ENCODE results near the gene CDH18. TPM values are rescaled to one million over a fixed set of nuclear protein-coding genes. Genes with fewer than 3 reads are reported as not detected.
"Not testable (repeated sequence)": the region's sequence is repeated elsewhere in the genome, so short reads cannot be mapped to it uniquely, and the experiment has no call there.

Gene CDH18
- total RNA-seq, 1 donor from 2014 or later, result not detected

DNA sequence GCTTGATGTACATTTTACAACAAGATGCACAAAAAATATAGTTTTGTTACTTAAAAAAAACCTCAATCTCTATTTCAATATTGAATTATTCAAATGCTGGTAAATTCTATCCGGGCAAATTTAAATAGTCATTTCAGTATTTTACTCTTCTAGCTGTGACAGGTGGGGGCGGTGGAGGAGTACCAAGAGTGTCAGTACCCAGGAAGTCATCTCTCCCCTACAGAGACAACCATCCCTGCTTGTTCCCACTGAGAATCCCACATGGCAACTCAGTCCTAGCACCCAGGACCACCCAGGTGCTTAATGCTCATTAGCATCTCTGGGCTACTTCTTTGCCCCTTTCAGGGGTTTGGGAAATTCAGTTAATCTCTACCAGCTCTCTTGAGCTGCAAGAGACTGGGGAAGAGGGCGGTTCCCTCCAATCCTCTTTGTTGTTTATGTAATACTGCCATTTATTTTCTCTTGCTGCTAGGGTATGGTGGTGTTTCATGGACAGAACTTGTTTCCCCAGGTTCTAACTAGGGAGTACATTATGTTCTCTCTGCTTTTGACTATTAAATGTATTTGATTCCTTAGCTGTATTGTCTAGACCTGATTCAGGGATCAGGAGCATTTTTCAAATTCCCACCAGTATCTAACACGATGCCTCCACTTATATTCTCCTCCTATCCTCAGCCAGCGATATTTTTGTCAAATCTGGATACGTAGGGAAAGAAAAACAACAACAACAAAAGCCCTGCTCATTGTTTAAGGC lies 122.5 kb downstream of the CDH18 start:
- intact Hi-C loops (cut with micrococcal nuclease), result no loop called here

DNA sequence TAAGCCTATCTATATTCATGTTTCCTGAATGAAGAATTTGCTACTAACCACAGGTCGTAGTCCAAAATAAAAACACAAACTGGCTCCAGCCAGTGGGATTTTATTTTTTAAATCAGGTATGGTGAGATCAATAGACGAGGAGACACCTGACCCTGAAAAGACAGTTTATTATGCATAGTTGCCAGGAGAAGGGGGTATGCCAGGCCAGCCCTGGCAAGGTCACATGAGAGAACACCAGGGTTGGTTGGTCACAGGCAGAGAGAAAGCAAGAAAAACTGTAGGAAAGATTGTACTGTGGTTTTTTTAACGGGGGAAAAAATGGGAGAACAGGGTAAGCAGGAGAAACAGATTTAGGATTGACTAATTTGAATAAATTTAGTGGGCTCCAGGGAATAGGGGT lies 125.3 kb downstream of the CDH18 start:
- intact Hi-C loops (cut with micrococcal nuclease), result no loop called here

DNA sequence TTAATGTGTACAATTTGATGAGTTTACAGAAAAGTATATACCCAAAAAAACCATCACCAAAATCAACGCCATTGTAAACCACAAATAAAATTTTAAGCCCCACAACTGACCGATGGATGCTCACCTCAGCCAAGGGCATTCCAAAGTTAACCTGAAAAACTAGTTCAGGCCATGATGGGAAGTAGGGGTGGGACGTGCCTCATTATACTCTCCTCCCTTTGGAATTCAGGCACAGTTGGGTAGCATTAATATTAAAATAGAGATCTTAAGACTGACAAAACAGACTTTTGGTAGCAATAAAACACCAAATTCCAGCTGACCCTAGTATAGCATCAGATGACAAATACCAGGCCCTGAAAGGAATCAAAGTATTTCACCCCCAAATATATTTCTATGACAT lies 129.0 kb downstream of the CDH18 start:
- intact Hi-C loops (cut with micrococcal nuclease), result no loop called here

GRCh38 chr5:19855931-19856330 lies 132.1 kb downstream of the CDH18 start:
- intact Hi-C loops (cut with micrococcal nuclease), result no loop called here

DNA sequence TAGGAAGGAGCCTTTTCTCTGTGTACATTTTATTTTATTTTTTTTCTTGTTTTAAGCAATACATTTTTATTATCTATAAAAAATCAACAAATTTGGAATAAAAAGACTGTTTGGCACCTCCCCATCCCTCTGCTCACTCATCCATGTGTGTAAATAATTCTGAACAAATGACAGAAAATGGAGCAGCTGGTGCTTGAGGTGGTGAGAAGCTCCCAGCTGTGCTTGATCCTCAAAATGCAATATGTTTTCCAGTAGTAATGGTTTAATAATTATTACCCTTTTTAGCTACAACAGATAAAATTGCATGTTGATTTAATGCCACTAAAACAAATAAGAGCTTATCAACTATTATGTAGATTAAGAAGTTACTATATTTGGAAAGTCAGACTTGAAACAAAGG lies 132.5 kb downstream of the CDH18 start:
- intact Hi-C loops (cut with micrococcal nuclease), result no loop called here

GRCh38 chr5:19855031-19855430 lies 133.0 kb downstream of the CDH18 start:
- intact Hi-C loops (cut with micrococcal nuclease), result no loop called here

GRCh38 chr5:19853616-19854240 lies 134.3 kb downstream of the CDH18 start:
- intact Hi-C loops (cut with micrococcal nuclease), result no loop called here

GRCh38 chr5:19837536-19838174 lies 150.3 kb downstream of the CDH18 start:
- intact Hi-C loops (cut with micrococcal nuclease), result no loop called here

- intact Hi-C loops (cut with micrococcal nuclease), result no loop called here
These were observed 152.6 kb downstream of the CDH18 start for GRCh38 chr5:19835442-19835841.

DNA sequence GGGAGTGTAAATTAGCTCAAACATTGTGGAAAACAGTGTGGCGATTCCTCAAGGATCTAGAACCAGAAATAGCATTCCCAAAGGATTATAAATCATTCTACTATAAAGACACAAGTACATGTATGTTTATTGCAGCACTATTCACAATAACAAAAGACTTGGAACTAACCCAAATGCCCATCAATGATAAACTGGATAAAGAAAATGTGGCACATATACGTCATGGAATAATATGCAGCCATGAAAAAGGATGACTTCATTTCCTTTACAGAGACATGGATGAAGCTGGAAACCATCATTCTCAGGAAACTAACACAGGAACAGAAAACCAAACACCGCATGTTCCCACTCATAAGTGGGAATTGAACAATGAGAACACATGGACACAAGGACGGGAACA lies 175.3 kb downstream of the CDH18 start:
- intact Hi-C loops (cut with micrococcal nuclease), result not testable (repeated sequence)

- intact Hi-C loops (cut with micrococcal nuclease), result no loop called here
These were observed 181.2 kb downstream of the CDH18 start for GRCh38 chr5:19806756-19807155.

GRCh38 chr5:19802686-19803085 lies 185.3 kb downstream of the CDH18 start:
- intact Hi-C loops (cut with micrococcal nuclease), result no loop called here

DNA sequence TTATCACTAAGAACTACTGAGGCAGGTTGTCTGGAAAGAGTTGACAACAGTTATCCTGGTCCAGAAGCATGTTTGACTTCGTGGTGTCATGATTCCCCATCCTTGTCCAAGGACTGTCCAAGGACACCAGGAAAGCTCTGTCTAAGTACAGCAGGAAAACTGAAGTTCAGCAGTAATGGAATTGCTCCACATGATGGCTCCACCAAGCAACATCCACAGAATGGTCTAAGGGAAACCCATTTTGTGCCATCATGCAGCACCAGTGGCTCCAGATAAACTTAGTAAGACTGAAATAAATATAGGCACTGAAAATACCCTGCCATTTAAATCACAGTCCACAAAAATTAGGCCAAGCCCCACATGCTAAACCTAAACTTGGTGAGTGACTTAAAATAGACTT lies 192.8 kb downstream of the CDH18 start:
- intact Hi-C loops (cut with micrococcal nuclease), result no loop called here

DNA sequence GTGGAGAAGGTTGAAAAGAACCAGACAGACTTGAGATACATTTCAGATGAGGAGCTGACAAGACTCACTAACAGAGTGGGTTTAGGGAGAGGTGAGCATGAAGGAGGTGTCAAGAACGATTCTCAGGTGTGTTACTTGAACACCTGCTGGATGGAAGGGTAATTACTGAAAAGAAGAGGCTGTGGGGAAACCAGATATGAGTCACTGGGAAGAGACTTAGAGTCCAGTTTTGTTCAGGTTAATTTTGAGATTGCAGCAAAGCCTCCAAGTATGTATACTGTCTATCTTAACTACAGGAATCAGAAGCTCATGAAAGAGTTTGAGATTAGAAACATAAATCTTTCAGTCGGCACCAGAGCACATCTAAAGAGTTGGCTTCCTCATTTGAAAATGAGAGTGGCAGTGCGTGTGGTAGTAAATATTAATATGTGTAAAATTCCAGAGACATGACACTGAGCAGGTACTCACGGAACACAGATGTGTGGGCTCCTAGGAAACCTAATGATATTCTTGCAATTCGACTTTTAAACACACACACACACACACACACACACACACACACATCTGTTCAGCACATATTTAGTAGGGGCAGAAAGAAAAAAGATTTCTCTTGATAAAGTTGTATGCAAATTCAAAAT lies 197.1 kb downstream of the CDH18 start:
- intact Hi-C loops (cut with micrococcal nuclease), result no loop called here

DNA sequence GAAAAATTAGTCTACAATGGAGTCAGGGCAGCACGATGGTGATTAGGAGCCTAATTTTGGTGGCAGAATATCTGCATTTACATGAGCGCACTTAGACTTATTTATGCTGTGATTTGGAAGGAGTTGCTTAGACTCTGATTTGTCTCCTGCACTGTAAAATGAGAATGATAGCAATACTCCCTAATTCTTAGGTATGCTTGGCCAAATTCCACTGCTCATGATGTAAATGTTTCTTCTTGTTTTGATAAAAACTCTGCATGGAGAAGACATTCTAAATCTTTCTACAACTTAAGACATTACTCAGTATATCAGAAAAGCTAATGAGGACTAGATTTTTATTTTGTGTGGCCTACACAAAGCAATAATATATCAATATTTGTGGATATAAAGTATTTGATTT lies 205.4 kb downstream of the CDH18 start:
- intact Hi-C loops (cut with micrococcal nuclease), result no loop called here

- intact Hi-C loops (cut with micrococcal nuclease), result no loop called here
These were observed 210.6 kb downstream of the CDH18 start for GRCh38 chr5:19777363-19777762.

GRCh38 chr5:19776886-19777285 lies 211.1 kb downstream of the CDH18 start:
- intact Hi-C loops (cut with micrococcal nuclease), result not testable (repeated sequence)

- intact Hi-C loops (cut with micrococcal nuclease), result no loop called here
These were observed 216.7 kb downstream of the CDH18 start for GRCh38 chr5:19771174-19771835.

DNA sequence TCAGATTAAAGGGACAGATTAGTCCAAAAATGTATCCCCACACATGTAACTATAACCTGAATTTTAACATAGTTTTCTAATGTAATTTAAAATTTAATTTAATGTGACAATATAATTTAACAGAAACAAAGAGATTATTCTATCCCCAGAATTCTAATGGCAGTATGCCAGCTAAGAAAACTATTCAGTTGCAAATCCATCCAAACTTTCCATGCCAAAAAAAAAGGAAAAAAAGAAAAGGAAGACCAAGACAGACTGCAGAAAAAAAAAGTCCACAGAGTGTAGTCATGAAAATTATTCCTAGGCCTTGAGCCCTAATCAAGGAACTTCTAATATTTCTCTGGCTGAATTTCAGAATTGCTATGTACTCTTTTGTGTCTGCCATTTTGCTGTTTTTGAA lies 217.6 kb downstream of the CDH18 start:
- intact Hi-C loops (cut with micrococcal nuclease), result no loop called here

- intact Hi-C loops (cut with micrococcal nuclease), result no loop called here
These were observed 220.0 kb downstream of the CDH18 start for GRCh38 chr5:19767987-19768386.

- intact Hi-C loops (cut with micrococcal nuclease), result no loop called here
These were observed 234.4 kb downstream of the CDH18 start for GRCh38 chr5:19753579-19753978.

DNA sequence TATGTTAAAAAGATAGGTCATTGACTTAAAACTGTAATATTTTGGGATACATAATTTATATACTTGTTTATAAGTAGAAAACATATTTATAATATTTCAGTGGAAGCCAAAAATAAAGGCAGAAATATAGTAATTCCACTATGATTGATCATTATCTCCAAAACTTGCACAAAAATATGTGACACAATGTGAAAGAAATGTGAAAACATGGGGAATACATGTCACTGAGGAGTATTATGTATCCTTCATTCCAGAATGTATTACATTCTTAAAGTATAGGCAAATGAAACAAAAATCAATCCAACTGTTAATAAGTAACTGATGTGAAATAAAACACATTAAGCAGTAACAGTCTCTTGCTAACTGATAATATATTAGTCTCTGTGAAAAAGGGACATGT lies 236.7 kb downstream of the CDH18 start:
- intact Hi-C loops (cut with micrococcal nuclease), result no loop called here
